Measurements from ENCODE around the gene SATB2. TPM values are rescaled to one million over a fixed set of nuclear protein-coding genes. Genes with fewer than 3 reads are reported as not detected.

Gene SATB2
- total RNA-seq, 1 experiment from 2014 or later: 22.1 TPM

DNA sequence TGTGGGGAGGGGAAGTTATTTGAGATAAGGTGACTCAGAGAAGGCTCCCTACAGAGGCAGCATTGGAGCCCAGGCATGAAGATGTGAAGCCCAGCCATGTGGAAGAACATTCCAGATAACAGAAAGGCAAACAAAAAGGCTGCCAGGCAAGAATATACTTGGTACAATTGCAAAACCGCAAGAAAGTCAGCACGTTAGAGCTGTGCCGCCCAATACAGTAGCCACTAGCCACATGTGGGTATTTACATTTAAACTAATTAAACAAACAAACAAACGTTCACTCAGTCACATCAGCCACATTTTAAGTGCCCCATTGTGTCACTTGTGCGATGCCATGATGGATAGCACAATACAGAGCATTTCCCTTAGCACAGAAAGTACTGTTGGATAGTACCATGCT, 179.6 kb downstream of the SATB2 start:
- no peak for TF ChIP-seq EMX1 (CRISPR knock-in tag; IDR thresholded peaks at IDR 0.05)
- TF ChIP-seq JUN (CRISPR knock-in tag; IDR thresholded peaks at IDR 0.05): no peak
- no peak for TF ChIP-seq ETV6 (CRISPR knock-in tag; IDR thresholded peaks at IDR 0.05)
- TF ChIP-seq ZNF396 (CRISPR knock-in tag; IDR thresholded peaks at IDR 0.05; ENCODE audit: borderline replicate concordance): no peak
- TF ChIP-seq TP53 (CRISPR knock-in tag; IDR thresholded peaks at IDR 0.05): no peak
- no peak for TF ChIP-seq ZBTB21 (CRISPR knock-in tag; IDR thresholded peaks at IDR 0.05; ENCODE audit: borderline replicate concordance)
- TF ChIP-seq CBFB (CRISPR knock-in tag; IDR thresholded peaks at IDR 0.05; ENCODE audit: low read depth): no peak
- TF ChIP-seq MXD4 (CRISPR knock-in tag; IDR thresholded peaks at IDR 0.05; ENCODE audit: borderline replicate concordance): no peak
- no peak for TF ChIP-seq ZNF416 (CRISPR knock-in tag; IDR thresholded peaks at IDR 0.05)
- TF ChIP-seq GTF2I (CRISPR knock-in tag; conservative IDR thresholded peaks at IDR 0.05): no peak
- TF ChIP-seq ZNF232 (CRISPR knock-in tag; IDR thresholded peaks at IDR 0.05): no peak
- no peak for TF ChIP-seq NR1H2 (CRISPR knock-in tag; IDR thresholded peaks at IDR 0.05)
- DNase-seq (ENCODE audit: low spot score): no peak
- ChIA-PET POLR2A (no interaction called here), CTCF (no interaction called here)
- no peak overlapping the region for H3K4me3 Mint-ChIP-seq
- H3K9me3 Mint-ChIP-seq: peaks cover 40% of the 10 kb centered on the region
- no peak; the same call in 1 of the 2 replicates for ATAC-seq
- H3K36me3 Mint-ChIP-seq: peaks cover 41% of the 10 kb centered on the region
- H3K4me1 Mint-ChIP-seq: peaks cover 6% of the 10 kb centered on the region; the same call in 1 of the 2 replicates
- H3K27ac Mint-ChIP-seq: no peak overlapping the region
- H3K27me3 Mint-ChIP-seq (ENCODE audit: low read depth): peaks cover 4% of the 10 kb centered on the region; the same call in 1 of the 2 replicates

DNA sequence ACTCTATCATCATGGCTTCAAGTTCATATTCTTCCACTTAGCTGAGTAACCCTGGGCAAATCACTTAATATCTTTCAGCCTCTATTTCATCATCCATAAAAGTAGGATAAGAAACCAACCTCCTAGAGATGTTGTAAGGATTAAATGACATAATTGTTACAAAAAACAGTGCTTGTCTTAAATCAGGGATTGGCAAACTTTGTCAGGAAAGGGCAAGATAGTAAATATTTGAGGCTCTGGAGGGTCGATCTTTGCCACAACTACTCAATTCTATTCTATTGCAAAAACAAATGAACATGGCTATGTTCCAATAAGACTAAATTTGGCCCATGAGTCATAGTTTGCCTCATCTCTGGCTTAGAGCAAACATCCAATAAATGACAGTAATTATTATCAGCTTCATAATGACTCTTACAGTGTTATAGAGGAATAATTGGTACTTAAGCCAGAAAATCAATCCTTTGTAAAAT, 184.7 kb downstream of the SATB2 start:
- Mint-ChIP-seq H3K27ac (no peak overlapping the region), H3K4me1 (peaks cover 25% of the 10 kb centered on the region), H3K4me3 (no peak overlapping the region), H3K9me3 (no peaks in the 10 kb centered on the region), H3K36me3 (peaks cover 6% of the 10 kb centered on the region; the same call in 1 of the 2 replicates), H3K27me3 (ENCODE audit: low read depth) (no peaks in the 10 kb centered on the region)
- ATAC-seq (no peak), DNase-seq (ENCODE audit: low spot score) (no peak)
- ChIA-PET POLR2A (no interaction called here), CTCF (no interaction called here)
- TF ChIP-seq HMGA2 (CRISPR knock-in tag; IDR thresholded peaks at IDR 0.05) (no peak), ZNF121 (CRISPR knock-in tag; IDR thresholded peaks at IDR 0.05) (no peak), OVOL2 (CRISPR knock-in tag; IDR thresholded peaks at IDR 0.05; ENCODE audit: borderline replicate concordance) (no peak), ZNF317 (CRISPR knock-in tag; IDR thresholded peaks at IDR 0.05; ENCODE audit: borderline replicate concordance, low read depth) (no peak), TCF7 (CRISPR knock-in tag; IDR thresholded peaks at IDR 0.05; ENCODE audit: low read depth) (no peak)
- TF ChIP-seq, protein P1, sequence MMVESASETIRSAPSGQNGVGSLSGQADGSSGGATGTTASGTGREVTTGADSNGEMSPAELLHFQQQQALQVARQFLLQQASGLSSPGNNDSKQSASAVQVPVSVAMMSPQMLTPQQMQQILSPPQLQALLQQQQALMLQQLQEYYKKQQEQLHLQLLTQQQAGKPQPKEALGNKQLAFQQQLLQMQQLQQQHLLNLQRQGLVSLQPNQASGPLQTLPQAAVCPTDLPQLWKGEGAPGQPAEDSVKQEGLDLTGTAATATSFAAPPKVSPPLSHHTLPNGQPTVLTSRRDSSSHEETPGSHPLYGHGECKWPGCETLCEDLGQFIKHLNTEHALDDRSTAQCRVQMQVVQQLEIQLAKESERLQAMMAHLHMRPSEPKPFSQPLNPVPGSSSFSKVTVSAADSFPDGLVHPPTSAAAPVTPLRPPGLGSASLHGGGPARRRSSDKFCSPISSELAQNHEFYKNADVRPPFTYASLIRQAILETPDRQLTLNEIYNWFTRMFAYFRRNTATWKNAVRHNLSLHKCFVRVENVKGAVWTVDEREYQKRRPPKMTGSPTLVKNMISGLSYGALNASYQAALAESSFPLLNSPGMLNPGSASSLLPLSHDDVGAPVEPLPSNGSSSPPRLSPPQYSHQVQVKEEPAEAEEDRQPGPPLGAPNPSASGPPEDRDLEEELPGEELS (CRISPR knock-in tag; IDR thresholded peaks at IDR 0.05): no peak
- TF ChIP-seq, protein P2, sequence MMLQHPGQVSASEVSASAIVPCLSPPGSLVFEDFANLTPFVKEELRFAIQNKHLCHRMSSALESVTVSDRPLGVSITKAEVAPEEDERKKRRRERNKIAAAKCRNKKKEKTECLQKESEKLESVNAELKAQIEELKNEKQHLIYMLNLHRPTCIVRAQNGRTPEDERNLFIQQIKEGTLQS (CRISPR knock-in tag; conservative IDR thresholded peaks at IDR 0.05): no peak

DNA sequence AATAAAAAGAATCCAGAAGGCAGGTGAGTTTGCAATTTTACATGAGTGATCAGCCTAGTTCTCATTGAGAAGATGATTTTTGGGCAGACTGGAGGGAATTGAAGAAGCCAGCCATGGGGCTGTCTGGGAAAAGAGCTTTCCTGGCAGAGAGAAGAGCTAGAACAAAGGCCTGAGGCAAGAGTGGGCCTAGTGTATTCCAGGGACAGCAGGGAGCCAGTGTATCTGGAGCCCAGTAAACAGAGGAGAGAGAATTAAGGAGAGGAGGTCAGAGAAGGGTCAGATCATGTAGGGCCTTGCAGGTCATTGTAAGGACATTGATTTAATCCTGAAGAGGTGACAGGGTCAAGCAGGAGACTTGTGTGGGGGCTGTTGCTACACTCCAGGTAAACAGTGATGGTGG, 195.8 kb downstream of the SATB2 start:
- CTCF ChIA-PET: no interaction called here
- H3K27me3 Mint-ChIP-seq (ENCODE audit: low read depth): peaks cover 6% of the 10 kb centered on the region; the same call in 1 of the 2 replicates
- H3K4me1 Mint-ChIP-seq: peaks cover 6% of the 10 kb centered on the region
- peaks cover 47% of the 10 kb centered on the region for H3K9me3 Mint-ChIP-seq
- DNase-seq (ENCODE audit: low spot score) (no peak), ATAC-seq (peak; percentile 50)
- TF ChIP-seq TEAD1 (CRISPR knock-in tag; IDR thresholded peaks at IDR 0.05) (no peak), EMX1 (CRISPR knock-in tag; IDR thresholded peaks at IDR 0.05) (no peak)
- H3K4me3 Mint-ChIP-seq: no peak overlapping the region
- no peak overlapping the region for H3K27ac Mint-ChIP-seq
- peaks cover 44% of the 10 kb centered on the region for H3K36me3 Mint-ChIP-seq
- POLR2A ChIA-PET: no interaction called here

DNA sequence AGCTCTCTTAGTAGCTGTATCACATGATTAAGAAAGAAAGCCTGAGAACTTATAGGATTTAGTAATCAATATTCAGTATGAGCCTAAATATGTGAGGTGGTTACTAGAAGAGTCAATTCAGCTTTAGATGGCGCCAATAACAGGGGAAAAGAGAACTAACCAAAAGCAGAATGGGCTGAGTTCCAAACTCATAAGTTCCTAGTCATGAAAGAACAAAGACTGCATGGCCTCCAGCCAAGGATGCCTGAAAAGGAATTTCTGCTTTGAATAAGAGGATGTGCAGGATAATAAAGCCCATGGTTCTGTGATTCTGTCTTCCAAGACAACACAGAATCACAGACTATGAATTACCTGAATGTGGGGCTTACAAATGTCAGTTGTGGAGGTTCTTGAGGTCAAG, 196.5 kb downstream of the SATB2 start:
- ChIA-PET CTCF (no interaction called here), POLR2A (no interaction called here)
- Mint-ChIP-seq H3K4me1 (0 out of 2 replicates have a peak, but pooled peaks cover under 1% of the 10 kb centered on the region), H3K36me3 (peaks cover 44% of the 10 kb centered on the region), H3K9me3 (peaks cover 47% of the 10 kb centered on the region), H3K27ac (no peak overlapping the region), H3K4me3 (no peak overlapping the region), H3K27me3 (ENCODE audit: low read depth) (peaks cover 6% of the 10 kb centered on the region; the same call in 1 of the 2 replicates)
- ATAC-seq: no peak
- no peak for DNase-seq (ENCODE audit: low spot score)
- TF ChIP-seq, protein P1 (CRISPR knock-in tag; IDR thresholded peaks at IDR 0.05): no peak
- no peak for TF ChIP-seq SMAD3 (CRISPR knock-in tag; IDR thresholded peaks at IDR 0.05; ENCODE audit: borderline replicate concordance)
- no peak for TF ChIP-seq TP53 (CRISPR knock-in tag; IDR thresholded peaks at IDR 0.05)

Data from WTC11 (cell line).